ENCODE data around the gene CENPF. TPM values are rescaled to one million over a fixed set of nuclear protein-coding genes. Genes with fewer than 3 reads are reported as not detected.

The CENPF gene
- total RNA-seq, 1 experiment from 2014 or later, result 156 TPM

GRCh38 chr1:214698559-214698958 is 95.6 kb downstream of the CENPF start:
- Histone ChIP-seq H3K9me3 (ENCODE audit: insufficient read depth, low read depth) (no peaks in the 10 kb centered on the region; the same call in 1 of the 2 replicates), H3K4me1 (replicated peaks; ENCODE audit: insufficient read depth) (no peaks in the 10 kb centered on the region), H3K4me3 (no peak overlapping the region), H3F3A (ENCODE audit: insufficient read depth, low read depth) (no peaks in the 10 kb centered on the region), H3K4me2 (no peak overlapping the region), H3K36me3 (ENCODE audit: low read depth) (no peaks in the 10 kb centered on the region), H4K20me1 (ENCODE audit: insufficient read depth) (no peaks in the 10 kb centered on the region), H3K27me3 (ENCODE audit: insufficient read depth, low read depth) (no peaks in the 10 kb centered on the region), H3K79me2 (ENCODE audit: low read depth) (no peaks in the 10 kb centered on the region), H3K27ac (no peak overlapping the region), H3K9me2 (ENCODE audit: insufficient read depth) (no peaks in the 10 kb centered on the region), H2AFZ (no peak overlapping the region)
- CTCF ChIA-PET, result no interaction called here
- no peak for DNase-seq
- intact Hi-C loops (cut with micrococcal nuclease; ENCODE audit: unreplicated experiment), result no loop called here
- TF ChIP-seq CTCF (conservative IDR thresholded peaks at IDR 0.05) (no peak), EZH2 (IDR thresholded peaks at IDR 0.05; ENCODE audit: low read depth) (no peak)
- POLR2A ChIA-PET (ENCODE audit: unreplicated experiment), result no interaction called here
- no TSS peak for BruUV-seq (replicated peaks)

GRCh38 chr1:214700437-214700836 is 97.4 kb downstream of the CENPF start:
- Histone ChIP-seq H3K9me3 (ENCODE audit: insufficient read depth, low read depth) (no peaks in the 10 kb centered on the region; the same call in 1 of the 2 replicates), H3K36me3 (ENCODE audit: low read depth) (no peaks in the 10 kb centered on the region), H4K20me1 (ENCODE audit: insufficient read depth) (no peaks in the 10 kb centered on the region), H3K9me2 (ENCODE audit: insufficient read depth) (no peaks in the 10 kb centered on the region), H3K79me2 (ENCODE audit: low read depth) (no peaks in the 10 kb centered on the region), H3K4me1 (replicated peaks; ENCODE audit: insufficient read depth) (no peaks in the 10 kb centered on the region), H3K4me3 (no peak overlapping the region), H3F3A (ENCODE audit: insufficient read depth, low read depth) (no peaks in the 10 kb centered on the region), H2AFZ (no peak overlapping the region), H3K27ac (no peak overlapping the region), H3K4me2 (no peak overlapping the region), H3K27me3 (ENCODE audit: insufficient read depth, low read depth) (no peaks in the 10 kb centered on the region)
- BruUV-seq (replicated peaks), result no TSS peak
- no peak for DNase-seq
- CTCF ChIA-PET, result no interaction called here
- POLR2A ChIA-PET (ENCODE audit: unreplicated experiment), result no interaction called here
- intact Hi-C loops (cut with micrococcal nuclease; ENCODE audit: unreplicated experiment), result no loop called here
- TF ChIP-seq EZH2 (IDR thresholded peaks at IDR 0.05; ENCODE audit: low read depth) (no peak), CTCF (conservative IDR thresholded peaks at IDR 0.05) (no peak)

- H3K9me3 ChIP-seq (ENCODE audit: insufficient read depth, low read depth), result no peaks in the 10 kb centered on the region; the same call in 1 of the 2 replicates
- no peak overlapping the region for H3K4me3 ChIP-seq
- no peak overlapping the region for H2AFZ ChIP-seq
- intact Hi-C loops (cut with micrococcal nuclease; ENCODE audit: unreplicated experiment), result no loop called here
- no peaks in the 10 kb centered on the region for H3K27me3 ChIP-seq (ENCODE audit: insufficient read depth, low read depth)
- ChIA-PET POLR2A (ENCODE audit: unreplicated experiment) (no interaction called here), CTCF (no interaction called here)
- H3K9me2 ChIP-seq (ENCODE audit: insufficient read depth), result no peaks in the 10 kb centered on the region
- BruUV-seq (replicated peaks), result no TSS peak
- H3F3A ChIP-seq (ENCODE audit: insufficient read depth, low read depth), result no peaks in the 10 kb centered on the region
- no peaks in the 10 kb centered on the region for H3K36me3 ChIP-seq (ENCODE audit: low read depth)
- DNase-seq, result no peak
- no peaks in the 10 kb centered on the region for H3K4me1 ChIP-seq (replicated peaks; ENCODE audit: insufficient read depth)
- no peak for TF ChIP-seq CTCF (conservative IDR thresholded peaks at IDR 0.05)
- no peak for TF ChIP-seq EZH2 (IDR thresholded peaks at IDR 0.05; ENCODE audit: low read depth)
- no peaks in the 10 kb centered on the region for H4K20me1 ChIP-seq (ENCODE audit: insufficient read depth)
- H3K27ac ChIP-seq, result no peak overlapping the region
- no peak overlapping the region for H3K4me2 ChIP-seq
- no peaks in the 10 kb centered on the region for H3K79me2 ChIP-seq (ENCODE audit: low read depth)
These were observed 99.6 kb downstream of the CENPF start for GRCh38 chr1:214702556-214702955.

Measured in PC-9 (cell line).